DND-41 (cell line): ENCODE results near the gene GXYLT1.

ENCODE experiments used
- ATAC-seq: fragments of 200-7000 bp; cut with Tn5 transposase; 3 replicates; pipeline ENCODE4 v1.9.1; 2021; ENCODE audit warnings: low read depth; ENCODE audit not compliant: insufficient read depth
- DNase-seq: peaks from one replicate; pipeline ENCODE4 v3.0.0-alpha.2; 2020
- H2AFZ ChIP-seq: 2 replicates; pipeline ENCODE4 v1.6.0; 2012; ENCODE audit warnings: low read depth, low read length
- H3K27ac ChIP-seq: 2 replicates; pipeline ENCODE4 v1.5.1; 2012; ENCODE audit warnings: low read length, inconsistent platforms
- H3K27me3 ChIP-seq: fragments of 200-600 bp; sonication (generic); 2 replicates; pipeline ENCODE4 v1.6.0; 2012; ENCODE audit warnings: low read length, mild to moderate bottlenecking, inconsistent platforms; ENCODE audit not compliant: insufficient read depth, poor library complexity
- H3K36me3 ChIP-seq: 2 replicates; pipeline ENCODE4 v1.5.1; 2012; ENCODE audit warnings: low read length, inconsistent platforms; ENCODE audit not compliant: insufficient read depth
- H3K4me1 ChIP-seq: 2 replicates; pipeline ENCODE4 v1.5.1; 2012; ENCODE audit warnings: mild to moderate bottlenecking, low read length; ENCODE audit not compliant: insufficient read depth
- H3K4me2 ChIP-seq: 2 replicates; pipeline ENCODE4 v1.6.0; 2012; ENCODE audit warnings: mild to moderate bottlenecking, moderate library complexity, low read length, inconsistent platforms; ENCODE audit not compliant: insufficient read depth
- H3K4me3 ChIP-seq, 2 experiments: fragments of 200-600 bp in 1 of 2; shearing (Covaris generic) in 1 of 2; 2 replicates each; pipeline ENCODE4 v1.5.1; 2012 to 2016; ENCODE audit warnings: inconsistent platforms in 2 of 2, low read length in 2 of 2, mild to moderate bottlenecking in 2 of 2, low read depth in 1 of 2, moderate library complexity in 1 of 2
- H3K79me2 ChIP-seq: 2 replicates; pipeline ENCODE4 v1.6.0; 2012; ENCODE audit warnings: low read length, inconsistent platforms; ENCODE audit not compliant: insufficient read depth
- H3K9ac ChIP-seq: 2 replicates; pipeline ENCODE4 v1.6.0; 2012; ENCODE audit warnings: low read depth, mild to moderate bottlenecking, inconsistent platforms, low read length, moderate library complexity
- H3K9me3 ChIP-seq: 2 replicates; pipeline ENCODE4 v1.5.1; 2012; ENCODE audit warnings: low read length, moderate library complexity, mild to moderate bottlenecking, inconsistent platforms; ENCODE audit not compliant: insufficient read depth, severe bottlenecking
- H4K20me1 ChIP-seq: 2 replicates; pipeline ENCODE4 v1.6.0; 2012; ENCODE audit warnings: low read length; ENCODE audit not compliant: insufficient read depth
- CTCF ChIP-seq: IDR thresholded peaks from 2 replicates; pipeline ENCODE4 v1.5.1; 2012; ENCODE audit warnings: borderline replicate concordance, low read length, moderate library complexity, mild to moderate bottlenecking; ENCODE audit not compliant: poor library complexity, severe bottlenecking; ENCODE audit errors: extremely low read depth
- EZH2 ChIP-seq: IDR thresholded peaks from 3 replicates; pipeline ENCODE4 v1.6.1; 2012; ENCODE audit warnings: borderline replicate concordance, low read depth, mild to moderate bottlenecking, moderate library complexity, low read length, inconsistent platforms; ENCODE audit not compliant: severe bottlenecking

Gene GXYLT1

GRCh38 chr12:42130672-42131402 is 13.8 kb downstream of the GXYLT1 start:
- DNase-seq (no peak), ATAC-seq (no peak)
- Histone ChIP-seq H3K9ac (no peak overlapping the region), H3K27me3 (no peaks in the 10 kb centered on the region), H3K27ac (no peak overlapping the region), H3K36me3 (no peaks in the 10 kb centered on the region), H3K9me3 (no peaks in the 10 kb centered on the region), H3K4me3 (no peak overlapping the region), H4K20me1 (peaks cover 6% of the 10 kb centered on the region; the same call in 1 of the 2 replicates), H3K4me1 (no peaks in the 10 kb centered on the region), H3K79me2 (peaks cover 29% of the 10 kb centered on the region), H2AFZ (no peak overlapping the region), H3K4me2 (no peak overlapping the region)
- TF ChIP-seq CTCF = no peak
- no peak for TF ChIP-seq EZH2

- DNase-seq (peak; percentile 40), ATAC-seq (peak; percentile 72; the same call in 2 of the 3 replicates)
- no peaks in the 10 kb centered on the region for H3K9me3 ChIP-seq
- peaks cover 6% of the 10 kb centered on the region; the same call in 1 of the 2 replicates for H4K20me1 ChIP-seq
- no peak overlapping the region for H3K4me2 ChIP-seq
- no peaks in the 10 kb centered on the region for H3K4me1 ChIP-seq
- no peaks in the 10 kb centered on the region for H3K36me3 ChIP-seq
- no peak overlapping the region for H3K4me3 ChIP-seq
- no peak overlapping the region for H2AFZ ChIP-seq
- H3K79me2 ChIP-seq = peaks cover 20% of the 10 kb centered on the region
- no peak overlapping the region for H3K9ac ChIP-seq
- H3K27me3 ChIP-seq = no peaks in the 10 kb centered on the region
- TF ChIP-seq CTCF = peak; percentile 76
- TF ChIP-seq EZH2 = no peak
- no peak overlapping the region for H3K27ac ChIP-seq
These were observed 15.0 kb downstream of the GXYLT1 start for GRCh38 chr12:42129595-42130204.

- Histone ChIP-seq H2AFZ (no peak overlapping the region), H4K20me1 (peaks cover 6% of the 10 kb centered on the region; the same call in 1 of the 2 replicates), H3K4me1 (no peaks in the 10 kb centered on the region), H3K79me2 (peaks cover 19% of the 10 kb centered on the region), H3K27ac (no peak overlapping the region), H3K27me3 (no peaks in the 10 kb centered on the region), H3K9me3 (no peaks in the 10 kb centered on the region), H3K36me3 (no peaks in the 10 kb centered on the region), H3K4me3 (no peak overlapping the region), H3K4me2 (no peak overlapping the region), H3K9ac (no peak overlapping the region)
- TF ChIP-seq EZH2 = no peak
- no peak for TF ChIP-seq CTCF
- DNase-seq (no peak), ATAC-seq (no peak)
These were observed 15.8 kb downstream of the GXYLT1 start for GRCh38 chr12:42128888-42129287.
